Epithelial cell of esophagus (primary cell): ENCODE data around the gene CPNE5.

Experiments used
- DNase-seq: peaks from one replicate; pipeline ENCODE4 v3.0.0; 2010; ENCODE audit warnings: low read depth
- H3K4me3 ChIP-seq: 2 replicates; pipeline ENCODE4 v1.5.1; 2011; ENCODE audit warnings: mild to moderate bottlenecking, low read length, control low read depth
- CTCF ChIP-seq: IDR thresholded peaks from 2 replicates; pipeline ENCODE4 v1.5.1; 2011; ENCODE audit warnings: low read depth, mild to moderate bottlenecking, low read length, control low read depth, inconsistent platforms; ENCODE audit not compliant: insufficient read depth; ENCODE audit errors: missing control alignments

The CPNE5 gene

GRCh38 chr6:36765594-36766398 lies 73.4 kb downstream of the CPNE5 start:
- H3K4me3 ChIP-seq: no peak overlapping the region
- peak; percentile 85 for DNase-seq
- TF ChIP-seq CTCF: peak; percentile 96

DNA sequence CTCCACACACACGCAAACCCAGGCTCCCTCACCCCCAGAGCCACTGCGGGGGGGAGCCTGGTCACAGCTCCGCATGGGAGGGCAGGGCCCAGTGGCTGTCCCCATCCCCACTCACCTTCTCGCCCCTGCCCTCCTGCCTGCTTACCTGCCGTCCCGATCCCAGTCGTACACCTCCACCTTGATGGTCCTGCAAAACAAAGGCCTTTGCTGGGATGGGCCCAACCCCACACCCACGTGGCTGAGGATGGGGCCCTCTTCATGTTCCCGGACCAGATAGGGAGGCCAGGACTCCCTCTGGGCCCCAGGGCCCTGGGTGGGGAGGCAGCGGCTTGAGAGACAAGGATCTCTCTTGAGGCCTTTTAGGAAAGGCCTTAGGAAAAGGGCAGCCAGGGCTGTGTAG lies 74.1 kb downstream of the CPNE5 start:
- no peak for DNase-seq
- TF ChIP-seq CTCF: no peak

DNA sequence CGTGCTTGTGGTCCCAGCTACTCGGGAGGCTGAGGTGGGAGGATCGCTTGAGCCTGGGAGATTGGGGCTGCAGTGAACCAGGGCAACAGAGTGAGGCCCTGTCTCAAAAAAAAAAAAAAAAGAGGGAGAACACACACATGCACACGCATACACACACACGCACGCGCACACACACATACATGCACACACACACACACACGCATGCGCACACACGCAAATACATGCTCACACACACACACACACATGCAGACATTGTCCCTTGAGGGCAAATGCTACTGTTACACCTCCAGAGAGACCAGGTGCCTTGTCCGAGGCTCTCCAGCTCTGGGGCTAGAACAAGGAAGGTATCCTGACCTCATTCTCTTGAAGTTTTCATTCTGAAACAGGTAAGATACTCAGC lies 77.1 kb downstream of the CPNE5 start:
- H3K4me3 ChIP-seq: no peak overlapping the region
- no peak for DNase-seq
- no peak for TF ChIP-seq CTCF

More for the DNA sequence above, 74.1 kb downstream of the CPNE5 start:
- H3K4me3 ChIP-seq: no peak overlapping the region

- no peak for DNase-seq
- no peak overlapping the region for H3K4me3 ChIP-seq
- no peak for TF ChIP-seq CTCF
These were observed 78.4 kb downstream of the CPNE5 start for GRCh38 chr6:36760685-36761435.

GRCh38 chr6:36759148-36759759 lies 80.0 kb downstream of the CPNE5 start:
- TF ChIP-seq CTCF: peak; percentile 97
- peak; percentile 81 for DNase-seq
- H3K4me3 ChIP-seq: no peak overlapping the region

DNA sequence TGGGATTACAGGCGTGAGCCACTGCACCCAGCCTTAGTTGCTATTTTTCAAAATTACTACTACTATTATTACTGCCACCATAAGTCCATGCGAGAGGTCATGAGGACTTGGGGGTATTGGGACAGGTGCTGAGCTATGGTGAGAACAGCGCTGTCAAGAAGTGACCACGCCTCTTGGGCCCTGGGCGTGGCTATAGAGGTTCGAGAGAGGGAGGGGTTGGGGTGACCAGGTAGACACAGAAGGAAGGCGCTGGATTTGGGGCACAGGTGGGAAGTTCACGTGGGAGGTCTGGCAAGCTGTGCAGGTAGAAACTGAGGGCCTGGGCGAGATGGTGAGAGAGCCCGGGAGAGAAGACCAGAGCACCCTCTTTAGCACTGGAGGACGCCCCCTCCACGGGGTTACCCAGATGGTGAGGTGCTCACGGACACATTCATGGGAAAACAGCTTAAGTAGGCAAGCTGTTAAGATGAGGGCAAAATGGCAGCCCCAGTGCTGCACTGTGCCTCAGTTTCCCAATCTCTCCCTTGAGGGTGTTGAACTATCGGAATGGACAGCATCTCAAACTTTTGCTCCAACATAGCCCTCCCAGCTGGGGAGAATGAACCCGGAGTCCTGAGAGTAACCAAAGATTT lies 80.6 kb downstream of the CPNE5 start:
- no peak overlapping the region for H3K4me3 ChIP-seq
- no peak for DNase-seq

More for the DNA sequence above, 80.6 kb downstream of the CPNE5 start:
- TF ChIP-seq CTCF: no peak
